K562 (cell line): ENCODE measurements around the gene ARPC1A. TPM values are rescaled to one million over a fixed set of nuclear protein-coding genes. Genes with fewer than 3 reads are reported as not detected.

Experiments
- ARID2 ChIP-seq: fragments of 450-650 bp; IDR thresholded peaks from 2 replicates; pipeline ENCODE4 v1.6.1; 2017; ENCODE audit warnings: antibody characterized with exemption, mild to moderate bottlenecking
- BCOR ChIP-seq: fragments of 450-650 bp; IDR thresholded peaks from 2 replicates; pipeline ENCODE4 v1.6.1; 2016
- BMI1 ChIP-seq: fragments of 150-350 bp; IDR thresholded peaks from 2 replicates; pipeline ENCODE4 v1.6.1; 2014; ENCODE audit warnings: low read length
- CHD1 ChIP-seq: fragments of 200-600 bp; sonication (generic); IDR thresholded peaks from one replicate; pipeline ENCODE4 v1.6.1; 2012; ENCODE audit warnings: mild to moderate bottlenecking, moderate library complexity, low read length, inconsistent platforms
- DNMT1 ChIP-seq: fragments of 450-650 bp; IDR thresholded peaks from 2 replicates; pipeline ENCODE4 v1.6.1; 2016; ENCODE audit warnings: antibody characterized with exemption, mild to moderate bottlenecking
- MAFF ChIP-seq: IDR thresholded peaks from 2 replicates; pipeline ENCODE4 v1.6.1; 2012; ENCODE audit warnings: low read length, improper control_type of control experiment
- MAZ ChIP-seq, 2 experiments: fragments of 450-650 bp in 1 of 2; sonication (generic) in 1 of 2; formaldehyde crosslinking; IDR thresholded peaks in 1 of 2; conservative IDR thresholded peaks in 1 of 2; 2 replicates each; pipeline versions ENCODE4 v1.4.0 to v1.5.0; 2020; ENCODE audit warnings: mild to moderate bottlenecking in 1 of 2, missing genetic modification reagents in 1 of 2
- NELFE ChIP-seq: IDR thresholded peaks from 2 replicates; pipeline ENCODE4 v1.6.1; 2011; ENCODE audit warnings: mild to moderate bottlenecking; ENCODE audit not compliant: insufficient read depth, insufficient read length
- PHB2 ChIP-seq: fragments of 450-650 bp; IDR thresholded peaks from 2 replicates; pipeline ENCODE4 v1.6.1; 2017; ENCODE audit warnings: low read depth
- PRMT5 ChIP-seq: sonication (generic); formaldehyde crosslinking; IDR thresholded peaks from 2 replicates; pipeline ENCODE4 v1.5.0; 2020; ENCODE audit warnings: missing genetic modification reagents
- RBM17 ChIP-seq: fragments of 200-400 bp; formaldehyde crosslinking; IDR thresholded peaks from 2 replicates; pipeline ENCODE4 v1.6.1; 2017; ENCODE audit warnings: low read depth, mild to moderate bottlenecking, low read length, borderline replicate concordance
- SIN3B ChIP-seq: fragments of 450-650 bp; IDR thresholded peaks from 2 replicates; pipeline ENCODE4 v1.6.1; 2017; ENCODE audit warnings: low read depth, mild to moderate bottlenecking, moderate library complexity
- TAF7 ChIP-seq: fragments of 450-650 bp; IDR thresholded peaks from 2 replicates; pipeline ENCODE4 v1.6.1; 2016; ENCODE audit warnings: missing genetic modification characterization, missing compliant biosample characterization
- ZC3H11A ChIP-seq: IDR thresholded peaks from 2 replicates; pipeline ENCODE4 v1.6.1; 2012; ENCODE audit warnings: low read depth, low read length, improper control_type of control experiment
- ZEB2 ChIP-seq: fragments of 450-650 bp; IDR thresholded peaks from 2 replicates; pipeline ENCODE4 v1.6.1; 2016
- ZFPM2 ChIP-seq: fragments of 250-450 bp; sonication (Bioruptor Pico); IDR thresholded peaks from 2 replicates; pipeline ENCODE4 v1.5.1; 2022; ENCODE audit warnings: mild to moderate bottlenecking
- ZNF324 ChIP-seq: fragments of 250-450 bp; sonication (Bioruptor Pico); IDR thresholded peaks from 2 replicates; pipeline ENCODE4 v1.4.0; 2020; ENCODE audit warnings: mild to moderate bottlenecking
- ZNF354B ChIP-seq: fragments of 250-450 bp; sonication (Bioruptor Pico); IDR thresholded peaks from 2 replicates; pipeline ENCODE4 v1.4.0; 2020
- ZNF639 ChIP-seq, 2 experiments: fragments of 200-800 bp in 1 of 2; sonication (Bioruptor generic) in 1 of 2; sonication (generic) in 1 of 2; formaldehyde crosslinking in 1 of 2; IDR thresholded peaks in 1 of 2; conservative IDR thresholded peaks in 1 of 2; 2 replicates each; pipeline versions ENCODE4 v1.5.0 to v1.6.1; 2016 to 2020; ENCODE audit warnings: missing compliant biosample characterization in 1 of 2, missing genetic modification characterization in 1 of 2, missing genetic modification reagents in 1 of 2
- ZNF655 ChIP-seq: fragments of 250-450 bp; sonication (Bioruptor Pico); IDR thresholded peaks from 2 replicates; pipeline ENCODE4 v1.5.0; 2021
- ZNF75A ChIP-seq: fragments of 450-650 bp; formaldehyde crosslinking; IDR thresholded peaks from 2 replicates; pipeline ENCODE4 v1.4.0; 2020; ENCODE audit warnings: mild to moderate bottlenecking
- polyA plus RNA-seq, 8 experiments: library from polyadenylated mRNA; depleted of rRNA in 4 of 8; stranded (reverse) in 5 of 8; unstranded in 3 of 8; fragments of >200 nt; fragmentation: Nextera tagmentation in 2 of 8; fragmentation: Illumina TruSeq in 1 of 8; extraction: Ambion mirVana in 2 of 8; extraction: Trizol in 1 of 8; gene quantifications; 2 replicates each; pipeline versions ENCODE4 v1.2.1 to v1.2.3, GENCODE V29; 2011 to 2014; ENCODE audit warnings: inconsistent platforms in 1 of 8, missing spikeins in 1 of 8
- total RNA-seq, 7 experiments: library from RNA; depleted of rRNA in 6 of 7; stranded (reverse); fragments of >200 nt in 6 of 7; fragmentation: Illumina TruSeq in 2 of 7; extraction: Trizol in 2 of 7; gene quantifications; 2 replicates each; pipeline versions ENCODE4 v1.2.1 to v1.2.3, GENCODE V29; 2011 to 2021; ENCODE audit warnings: low replicate concordance in 1 of 7
- TF ChIP-seq, protein P1 (sequence below): fragments of 250-450 bp; sonication (Bioruptor Pico); IDR thresholded peaks from 2 replicates; pipeline ENCODE4 v1.5.0; 2021; ENCODE audit warnings: mild to moderate bottlenecking, moderate library complexity
- TF ChIP-seq, protein P2 (sequence below): fragments of 250-450 bp; sonication (Bioruptor Pico); IDR thresholded peaks from 2 replicates; pipeline ENCODE4 v1.8.0; 2021; ENCODE audit warnings: mild to moderate bottlenecking, moderate library complexity

The ARPC1A gene
- total and polyA plus RNA-seq, 9 of the 15 experiments (the other 6 are each of a cell fraction or from before 2014, with no cell fraction given): 39.5 to 151 (median 86.1) TPM

DNA sequence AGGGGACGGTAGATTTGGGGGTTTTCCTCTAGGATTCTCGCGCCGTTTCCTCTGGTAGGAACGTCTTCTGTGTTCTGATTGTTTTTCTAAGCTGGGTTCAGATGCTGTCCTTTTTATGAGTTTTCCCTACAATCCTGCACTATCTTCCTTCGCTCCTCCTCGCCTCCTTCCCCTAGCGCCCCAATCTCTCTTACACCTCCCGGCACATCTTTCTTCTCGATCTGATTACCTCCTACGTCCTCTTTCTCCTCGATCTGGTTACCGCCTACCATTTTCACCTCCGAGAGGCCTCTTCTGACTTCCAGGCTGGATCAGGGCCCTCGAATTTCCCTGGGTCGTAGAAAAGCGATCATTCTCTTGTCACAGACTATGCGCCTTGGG lies 83.5 kb downstream of the ARPC1A start (continued):
- TF ChIP-seq ZNF639 (CRISPR knock-in tag; conservative IDR thresholded peaks at IDR 0.05 in 1 of 2, IDR thresholded peaks at IDR 0.05 in 1 of 2) (no peak), ZC3H11A (no peak), MAZ (CRISPR knock-in tag; conservative IDR thresholded peaks at IDR 0.05 in 1 of 2, IDR thresholded peaks at IDR 0.05 in 1 of 2) (no peak), RBM17 (no peak), MAFF (no peak), PRMT5 (CRISPR knock-in tag) (no peak), NELFE (no peak), TAF7 (tag) (no peak), BCOR (peak; percentile 64), ARID2 (0 out of 2 replicates have a peak, but pooled peaks have one; percentile 48), ZEB2 (peak; percentile 76), ZNF354B (CRISPR knock-in tag) (no peak), ZNF324 (CRISPR knock-in tag) (no peak), ZFPM2 (CRISPR knock-in tag) (no peak; the same call in 1 of the 2 replicates), CHD1 (peak; percentile 33), SIN3B (no peak), DNMT1 (peak; percentile 90; the same call in 1 of the 2 replicates), BMI1 (no peak), PHB2 (peak; percentile 65), ZNF655 (CRISPR knock-in tag) (no peak), ZNF75A (CRISPR knock-in tag) (no peak)
- TF ChIP-seq, protein P1, sequence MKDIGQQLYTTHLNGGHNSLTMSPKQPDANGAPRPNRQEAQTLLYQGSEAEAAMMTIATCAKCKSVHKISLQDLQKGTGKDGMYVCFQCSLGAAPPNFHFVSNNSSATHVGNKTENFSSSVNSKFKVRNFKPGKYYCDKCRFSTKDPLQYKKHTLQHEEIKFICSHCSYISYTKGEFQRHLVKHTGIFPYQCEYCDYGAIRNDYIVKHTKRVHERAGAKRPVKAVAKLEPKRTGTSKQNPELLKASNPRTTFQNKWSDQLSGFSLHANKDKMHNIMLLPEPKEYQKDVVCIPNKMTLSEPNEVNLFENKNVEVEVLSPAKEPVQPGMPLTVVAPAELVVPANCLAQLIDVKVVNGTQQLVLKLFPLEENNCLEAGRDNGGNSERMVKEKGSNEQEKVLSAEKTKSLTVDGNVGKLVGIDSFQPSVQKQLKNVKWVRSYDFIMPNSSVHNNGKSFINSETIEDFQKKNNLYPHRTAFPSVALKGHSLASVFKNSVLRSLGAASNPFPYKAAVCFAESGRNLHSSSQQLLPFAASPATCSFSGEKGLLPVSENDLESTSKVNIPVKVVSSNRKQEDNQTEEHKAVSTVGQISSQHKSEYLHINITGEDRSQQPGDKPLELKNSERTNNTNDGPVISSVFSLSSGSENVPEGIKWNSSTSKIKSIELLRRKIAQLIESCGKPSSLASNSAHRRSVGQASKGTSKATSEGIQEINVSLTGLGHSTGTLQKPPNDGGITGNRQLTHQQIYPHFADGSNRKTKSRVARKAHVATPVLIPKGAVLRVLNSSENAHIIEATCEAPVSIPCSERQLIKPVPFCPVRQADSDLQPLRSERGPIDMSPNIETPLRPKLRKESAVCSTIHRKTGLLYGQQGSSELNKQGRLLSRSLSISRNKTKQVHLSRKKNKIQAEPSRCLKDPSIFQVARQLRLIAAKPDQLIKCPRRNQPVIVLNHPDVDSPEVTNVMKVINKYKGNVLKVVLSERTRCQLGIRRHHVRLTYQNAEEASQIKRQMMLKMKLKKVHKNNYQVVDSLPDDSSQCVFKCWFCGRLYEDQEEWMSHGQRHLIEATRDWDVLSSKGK: no peak
- TF ChIP-seq, protein P2, sequence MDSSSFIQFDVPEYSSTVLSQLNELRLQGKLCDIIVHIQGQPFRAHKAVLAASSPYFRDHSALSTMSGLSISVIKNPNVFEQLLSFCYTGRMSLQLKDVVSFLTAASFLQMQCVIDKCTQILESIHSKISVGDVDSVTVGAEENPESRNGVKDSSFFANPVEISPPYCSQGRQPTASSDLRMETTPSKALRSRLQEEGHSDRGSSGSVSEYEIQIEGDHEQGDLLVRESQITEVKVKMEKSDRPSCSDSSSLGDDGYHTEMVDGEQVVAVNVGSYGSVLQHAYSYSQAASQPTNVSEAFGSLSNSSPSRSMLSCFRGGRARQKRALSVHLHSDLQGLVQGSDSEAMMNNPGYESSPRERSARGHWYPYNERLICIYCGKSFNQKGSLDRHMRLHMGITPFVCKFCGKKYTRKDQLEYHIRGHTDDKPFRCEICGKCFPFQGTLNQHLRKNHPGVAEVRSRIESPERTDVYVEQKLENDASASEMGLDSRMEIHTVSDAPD (CRISPR knock-in tag): no peak
